ENCODE data around the gene ZNF112.

- TF ChIP-seq HMGXB4 (CRISPR knock-in tag; IDR thresholded peaks at IDR 0.05; ENCODE audit: borderline replicate concordance) = no peak
- TF ChIP-seq NPAS2 (CRISPR knock-in tag; IDR thresholded peaks at IDR 0.05; ENCODE audit: borderline replicate concordance) = no peak
- TF ChIP-seq POLR2A (IDR thresholded peaks at IDR 0.05; ENCODE audit: low read length) = no peak
- no peak for TF ChIP-seq ZFP36 (IDR thresholded peaks at IDR 0.05; ENCODE audit: borderline replicate concordance, partially characterized antibody)
- no peak for TF ChIP-seq CTCF (IDR thresholded peaks at IDR 0.05)
- TF ChIP-seq JUNB (IDR thresholded peaks at IDR 0.05) = no peak
- no peak for TF ChIP-seq HEYL (CRISPR knock-in tag; IDR thresholded peaks at IDR 0.05)
Measured at GRCh38 chr19:44374789-44375188, 18.3 kb upstream of the ZNF112 start.

All from A549 (cell line).